Epithelial cell of esophagus (primary cell): ENCODE data around the gene RCOR1.
"Not testable (repeated sequence)": the region's sequence is repeated elsewhere in the genome, so short reads cannot be mapped to it uniquely, and the experiment has no call there.

Experiments
- DNase-seq: peaks from one replicate; pipeline ENCODE4 v3.0.0; 2010; ENCODE audit warnings: low read depth
- H3K4me3 ChIP-seq: 2 replicates; pipeline ENCODE4 v1.5.1; 2011; ENCODE audit warnings: mild to moderate bottlenecking, low read length, control low read depth
- CTCF ChIP-seq: IDR thresholded peaks from 2 replicates; pipeline ENCODE4 v1.5.1; 2011; ENCODE audit warnings: low read depth, mild to moderate bottlenecking, low read length, control low read depth, inconsistent platforms; ENCODE audit not compliant: insufficient read depth; ENCODE audit errors: missing control alignments

The RCOR1 gene

GRCh38 chr14:102757646-102758045, 165.2 kb downstream of the RCOR1 start:
- no peak for TF ChIP-seq CTCF
- no peak for DNase-seq
- H3K4me3 ChIP-seq: no peak overlapping the region

DNA sequence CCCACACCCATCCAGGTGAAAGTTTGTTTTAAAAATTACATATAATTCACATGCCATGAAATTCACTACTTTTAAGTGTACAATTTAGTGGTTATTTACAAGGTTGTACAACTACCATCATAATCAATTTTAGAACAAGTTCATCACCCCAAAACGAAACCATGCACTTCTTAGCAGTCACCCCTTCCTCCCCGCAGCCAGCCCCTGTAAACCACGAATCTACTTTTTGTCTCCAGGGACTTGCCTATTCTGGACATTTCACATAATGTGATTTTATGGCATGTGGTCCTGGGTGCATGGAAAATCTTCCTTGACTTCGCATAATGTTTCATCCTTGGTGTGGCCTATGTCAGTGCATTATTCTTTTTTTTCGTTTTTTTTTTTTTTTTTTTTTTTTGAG, 165.6 kb downstream of the RCOR1 start:
- no peak for TF ChIP-seq CTCF
- no peak overlapping the region for H3K4me3 ChIP-seq

DNA sequence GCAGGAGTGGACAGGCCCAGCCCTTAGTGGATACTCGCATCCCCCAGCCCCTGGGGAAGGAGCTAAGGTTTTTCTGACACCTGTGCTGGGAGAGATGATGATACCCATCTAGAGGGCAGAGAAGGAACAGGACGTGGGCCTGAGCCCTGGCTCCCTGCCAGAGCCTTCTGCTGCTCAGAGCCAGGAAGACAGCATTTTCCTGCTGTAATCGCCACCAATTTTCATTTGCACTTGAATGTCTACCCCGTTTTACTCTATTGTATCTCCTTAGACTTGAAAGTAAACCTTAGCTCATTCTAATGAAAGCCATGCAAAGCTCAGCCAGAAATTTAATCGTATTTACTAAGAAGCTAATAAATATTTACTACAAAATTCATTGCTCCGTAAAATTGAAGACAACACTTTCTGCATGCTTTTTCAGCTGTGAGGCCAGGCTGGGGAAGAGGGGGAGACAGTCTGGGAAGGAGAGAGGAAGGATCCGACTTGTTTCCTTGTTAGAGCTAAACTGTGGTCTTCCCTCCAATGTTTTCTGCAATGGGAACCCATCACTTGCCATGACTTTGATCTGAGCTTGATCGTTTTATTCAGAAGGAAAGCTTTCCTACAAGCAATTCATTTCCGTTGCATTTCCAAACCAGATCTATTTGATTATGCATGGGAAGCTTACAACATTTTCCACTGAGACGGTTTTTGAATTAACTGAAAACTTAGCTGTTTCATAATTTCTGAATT, 167.2 kb downstream of the RCOR1 start:
- no peak for DNase-seq
- H3K4me3 ChIP-seq: no peak overlapping the region
- TF ChIP-seq CTCF: no peak

More for the DNA sequence above, 165.6 kb downstream of the RCOR1 start:
- no peak for DNase-seq

DNA sequence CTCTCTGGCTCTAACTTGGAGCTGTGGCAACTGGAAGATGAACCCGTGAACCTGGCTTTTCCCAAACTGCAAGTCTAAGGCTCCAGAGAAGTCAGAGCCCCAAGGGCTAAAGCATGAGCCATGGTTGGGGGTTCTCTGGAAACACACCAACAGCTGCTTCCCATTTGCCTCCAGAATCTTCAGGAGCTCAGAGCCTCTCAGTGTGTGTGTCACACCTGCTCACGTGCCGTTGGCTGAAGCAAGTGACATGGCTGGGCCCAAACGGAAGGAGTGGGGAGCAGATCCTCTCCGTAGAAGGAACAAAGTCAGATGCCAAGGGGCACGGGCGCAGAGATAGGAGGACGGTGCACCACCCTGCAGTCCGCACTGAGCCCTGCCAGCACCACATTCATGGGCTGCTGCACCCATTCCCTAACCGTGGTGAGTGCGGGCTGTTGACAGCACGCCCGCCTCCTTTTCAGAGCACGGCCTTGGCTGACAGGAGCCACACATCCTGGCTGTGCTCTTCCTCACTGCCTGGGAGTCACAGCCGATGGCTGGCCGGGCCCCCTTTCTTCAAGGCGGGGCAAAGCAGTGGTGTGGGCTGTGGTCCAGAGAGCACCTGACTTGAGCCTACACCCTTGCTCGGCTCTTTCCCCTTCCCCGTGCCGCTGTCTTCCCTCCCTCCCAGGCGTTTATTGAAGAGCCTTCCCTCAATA, 168.2 kb downstream of the RCOR1 start:
- no peak for DNase-seq
- no peak for TF ChIP-seq CTCF

GRCh38 chr14:102761206-102761605, 168.8 kb downstream of the RCOR1 start:
- TF ChIP-seq CTCF: no peak
- DNase-seq: no peak
- H3K4me3 ChIP-seq: no peak overlapping the region

More for the DNA sequence above, 168.2 kb downstream of the RCOR1 start:
- H3K4me3 ChIP-seq: no peak overlapping the region

DNA sequence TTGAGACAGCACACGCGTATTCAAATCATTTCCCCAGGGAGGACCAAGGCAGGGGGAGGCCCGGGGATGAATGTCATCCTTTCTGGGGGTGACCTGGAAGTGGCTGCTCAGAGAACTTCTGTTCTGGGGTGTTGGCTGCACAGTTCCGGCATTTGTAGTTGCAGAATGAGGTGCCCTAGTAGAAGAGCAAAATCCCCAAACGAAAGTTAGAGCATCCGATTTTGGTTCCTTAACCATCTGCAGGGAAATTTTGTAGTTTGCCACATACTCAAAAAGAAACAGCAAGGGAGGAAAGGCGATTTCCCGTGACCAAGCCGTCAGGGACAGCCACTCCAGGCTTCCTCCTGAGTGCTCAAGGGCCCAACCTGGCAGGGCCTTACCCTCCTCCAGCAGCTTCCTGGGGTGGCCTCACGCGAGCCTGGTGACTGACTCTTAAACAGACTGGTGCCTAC, 171.8 kb downstream of the RCOR1 start:
- no peak overlapping the region for H3K4me3 ChIP-seq
- TF ChIP-seq CTCF: no peak
- DNase-seq: no peak

DNA sequence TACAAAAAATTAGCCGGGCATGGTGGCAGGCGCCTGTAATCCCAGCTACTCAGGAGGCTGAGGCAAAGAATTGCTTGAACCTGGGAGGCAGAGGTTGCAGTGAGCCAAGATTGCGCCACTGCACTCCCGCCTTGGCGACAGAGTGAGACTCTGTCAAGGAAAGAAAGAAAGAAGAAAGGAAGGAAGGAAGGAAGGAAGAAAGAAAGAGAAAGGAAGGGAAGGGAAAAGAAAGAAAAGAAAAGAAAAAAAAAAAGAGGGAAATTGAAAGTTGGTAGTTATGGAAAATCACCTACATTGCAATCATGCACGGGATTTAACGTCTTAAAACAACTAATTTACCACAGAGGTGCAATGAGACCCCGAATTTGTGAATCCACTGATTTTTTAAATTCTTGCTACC, 173.3 kb downstream of the RCOR1 start:
- H3K4me3 ChIP-seq, DNase-seq: not testable (repeated sequence)
